Measurements from ENCODE around the gene PNPLA7.

The PNPLA7 gene

DNA sequence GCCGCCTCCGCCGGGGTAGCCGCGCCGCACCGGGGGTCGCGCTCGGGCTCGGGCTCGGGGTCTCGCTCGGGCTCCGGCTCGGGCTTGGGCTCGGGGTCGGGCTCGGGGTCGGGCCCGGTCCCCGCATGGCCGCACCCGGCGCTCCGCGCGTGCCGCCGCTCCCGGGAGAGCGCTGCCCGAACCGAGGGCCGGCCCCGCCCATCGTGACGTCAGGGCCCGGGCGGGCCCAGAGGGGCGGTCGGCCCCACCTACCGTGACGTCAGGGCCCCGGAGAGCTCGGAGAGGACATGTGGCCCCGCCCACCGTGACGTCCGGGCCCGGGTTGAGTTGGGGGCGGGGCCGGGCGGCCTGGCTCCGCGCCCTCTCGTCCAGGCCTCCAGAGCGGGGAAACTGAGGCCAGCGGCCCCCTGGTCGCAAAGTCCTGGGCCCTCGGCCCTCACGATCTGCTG lies 91.0 kb downstream of the PNPLA7 start, which contains the start of gene NSMF:
TSS of gene NSMF (minus strand) at position 183 of the 449 bp plus-strand sequence. CDS start 232 bp downstream, outside the sequence.
- DNase-seq: peak; percentile 98

DNA sequence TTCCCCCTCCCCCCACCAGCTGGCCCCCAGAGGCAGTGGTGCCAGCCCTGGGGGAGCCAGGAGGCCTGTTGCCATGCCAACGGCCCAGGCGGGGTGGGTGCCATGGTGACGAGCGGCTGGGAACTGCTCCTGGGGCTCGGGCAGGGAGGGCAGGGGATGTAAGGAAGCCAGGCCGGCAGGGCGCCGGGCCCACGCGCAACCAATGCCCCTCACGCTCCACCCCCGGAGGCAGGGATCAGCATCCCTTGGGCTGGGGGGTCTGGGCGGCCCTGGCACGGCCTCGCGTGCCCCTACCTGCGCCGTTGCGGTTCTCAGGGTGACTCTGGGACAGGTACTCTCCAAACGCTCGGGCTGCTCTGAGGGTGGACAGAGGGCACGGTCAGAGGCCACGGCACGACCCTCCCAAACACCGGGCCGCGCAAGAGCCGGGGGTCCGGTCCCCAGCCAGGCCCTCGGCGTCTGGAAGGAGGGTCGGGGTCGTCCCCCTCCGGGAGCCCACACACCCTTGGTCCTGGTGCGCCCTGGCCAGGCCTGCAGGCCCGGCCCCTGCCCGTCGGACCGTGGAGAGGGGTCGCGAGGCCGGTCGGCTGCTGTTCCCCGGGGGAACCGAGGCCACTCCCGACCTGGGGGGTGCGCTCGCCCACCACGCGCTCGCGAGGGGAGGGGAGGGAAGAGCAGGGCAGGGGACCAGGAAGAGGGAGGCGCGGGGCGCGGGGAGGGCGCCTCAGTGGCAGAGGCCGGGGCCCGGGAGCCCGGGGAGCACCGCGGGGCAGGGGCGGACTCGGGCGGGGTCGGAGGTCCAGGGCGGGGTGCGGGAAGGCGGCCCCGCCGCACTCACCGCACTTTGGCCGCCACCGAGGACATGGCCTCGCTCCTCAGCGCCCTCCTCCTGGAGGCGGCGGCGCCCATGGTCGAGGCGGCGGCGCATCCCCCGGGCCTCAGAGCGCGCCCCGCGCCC lies 91.7 kb downstream of the PNPLA7 start:
- DNase-seq: no peak

DNA sequence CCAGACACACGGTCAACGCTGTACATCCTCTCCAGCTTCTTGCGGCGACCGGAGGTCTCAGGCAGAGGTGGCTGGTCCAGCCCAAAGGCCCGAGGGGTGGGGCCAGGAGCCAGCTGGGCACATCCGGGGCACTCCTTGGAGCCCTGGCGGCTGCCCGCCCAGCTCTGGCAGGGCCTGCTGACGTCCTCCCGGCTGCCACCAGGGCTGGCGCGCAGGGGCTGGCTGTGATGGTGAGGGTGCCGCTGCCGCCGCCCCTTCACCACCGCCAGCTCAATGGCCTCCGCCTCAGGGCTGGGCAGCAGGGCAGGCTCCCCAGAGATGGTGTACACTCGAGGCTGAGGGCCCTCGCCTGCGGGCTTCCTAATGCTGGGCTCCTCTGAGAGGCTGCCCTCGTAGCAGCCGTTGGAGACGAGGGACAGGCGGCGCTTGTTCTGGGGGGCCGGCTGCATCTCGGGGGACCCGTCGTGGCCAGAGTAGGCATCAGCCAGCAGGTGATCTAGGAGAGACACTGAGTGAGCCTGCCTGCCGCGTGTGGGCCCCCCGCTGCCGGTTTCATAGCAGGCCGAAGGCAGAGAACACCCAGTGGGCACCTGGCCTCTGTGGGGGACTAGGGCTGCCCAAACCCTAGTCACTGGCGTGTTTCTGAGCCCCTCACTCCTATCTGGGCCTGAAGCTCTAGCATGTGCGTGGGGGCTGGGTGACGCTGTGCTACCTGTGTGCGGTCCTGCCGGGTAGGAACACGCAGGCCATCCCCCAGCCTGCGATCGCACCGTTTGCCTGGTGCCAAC lies 92.6 kb downstream of the PNPLA7 start:
- peak; percentile 31 for DNase-seq

DNA sequence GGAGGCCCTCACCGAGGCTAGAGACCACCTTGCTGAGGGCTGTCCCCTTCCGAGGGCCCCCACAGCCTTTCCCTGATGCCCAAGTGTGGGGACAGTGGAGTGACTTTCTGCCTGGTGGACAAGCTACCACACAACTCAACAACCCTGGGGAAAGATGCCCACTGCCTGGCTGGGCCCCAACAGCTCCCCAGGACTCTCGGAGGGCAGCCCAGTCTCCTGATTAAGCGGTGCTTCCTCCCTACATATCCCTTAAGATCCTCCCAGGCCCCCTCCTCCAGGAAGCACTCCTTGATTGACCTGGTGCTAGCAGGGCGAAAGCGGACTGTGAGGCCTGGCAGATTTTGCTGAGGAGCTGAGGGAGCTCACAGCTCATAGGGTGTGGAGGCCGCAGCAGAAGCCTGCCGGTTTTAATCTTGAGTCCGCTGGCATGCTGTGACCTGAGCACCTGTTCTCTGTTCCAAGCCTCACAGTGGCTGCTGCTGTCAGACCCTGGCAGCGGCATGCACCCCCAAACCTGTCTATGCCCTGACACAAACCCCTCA lies 93.3 kb downstream of the PNPLA7 start:
- no peak for DNase-seq

DNA sequence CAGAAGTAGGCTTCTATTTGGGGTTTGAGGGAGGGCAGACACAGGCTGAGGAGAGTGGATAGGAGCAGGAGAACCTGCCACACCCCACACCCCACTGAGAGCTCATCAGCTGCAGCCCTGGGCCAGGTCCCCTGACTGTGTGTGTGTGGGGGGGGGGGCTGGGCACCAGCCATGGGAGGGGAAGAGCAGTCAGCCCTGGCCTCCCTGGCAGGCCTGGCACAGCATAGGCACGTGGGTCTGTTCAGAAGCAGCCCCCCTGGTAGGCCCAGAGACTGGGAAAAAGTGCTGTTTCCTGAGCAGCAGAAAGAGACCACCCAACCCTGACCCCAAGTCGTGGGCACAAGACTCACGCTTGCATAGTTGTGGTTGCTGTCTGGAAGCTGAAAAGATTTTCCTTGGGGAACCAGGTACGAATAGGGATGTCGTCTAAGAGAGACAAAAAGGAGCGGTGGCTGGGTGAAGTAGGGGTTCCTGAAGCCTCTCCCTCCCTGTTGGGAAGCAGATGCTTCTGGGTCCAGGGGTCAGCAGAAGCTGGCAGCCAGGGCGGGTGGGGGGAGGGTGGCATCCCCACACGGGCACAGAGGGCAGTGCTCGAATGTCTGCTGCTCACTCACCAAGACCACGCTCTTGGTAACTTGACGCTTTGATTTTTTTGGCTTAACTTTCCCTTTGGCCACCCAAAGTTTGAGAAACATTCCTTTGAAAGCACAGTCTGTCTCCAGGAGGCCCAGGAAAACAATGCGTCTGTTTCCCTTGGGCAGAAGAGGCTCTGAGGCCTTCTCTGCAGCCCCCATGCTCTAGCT lies 93.9 kb downstream of the PNPLA7 start:
- peak; percentile 18 for DNase-seq

DNA sequence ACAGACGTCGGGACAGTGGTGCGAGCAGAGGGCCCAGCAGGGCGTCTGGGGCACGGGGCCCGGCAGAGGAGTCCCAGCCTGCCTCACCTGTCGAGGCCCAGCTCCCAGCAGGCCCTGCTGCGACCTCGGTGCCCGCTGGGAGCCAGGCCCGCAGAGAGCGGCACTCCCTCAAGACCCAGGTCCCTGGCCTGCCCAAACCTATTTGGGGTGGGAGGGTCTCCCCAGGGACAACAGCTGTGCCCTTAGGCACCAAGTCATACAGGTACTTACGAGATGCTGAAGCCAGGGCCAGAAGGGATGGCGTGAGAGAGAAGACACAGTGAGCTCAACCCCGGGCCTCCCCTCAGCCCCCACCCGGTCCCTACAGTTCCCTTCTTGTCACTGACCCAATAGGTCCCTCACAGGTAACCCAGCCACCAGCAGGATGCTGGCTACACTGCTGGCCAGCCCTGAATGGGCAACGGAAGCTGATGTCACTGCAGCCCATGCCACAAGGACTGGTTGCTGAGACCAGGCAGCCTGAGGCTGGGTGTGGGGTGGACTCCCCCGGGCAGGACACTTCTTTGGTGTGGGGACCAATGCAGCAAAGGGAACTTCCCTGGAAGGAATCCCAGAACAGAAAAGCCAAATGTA lies 94.7 kb downstream of the PNPLA7 start:
- DNase-seq: peak; percentile 20

DNA sequence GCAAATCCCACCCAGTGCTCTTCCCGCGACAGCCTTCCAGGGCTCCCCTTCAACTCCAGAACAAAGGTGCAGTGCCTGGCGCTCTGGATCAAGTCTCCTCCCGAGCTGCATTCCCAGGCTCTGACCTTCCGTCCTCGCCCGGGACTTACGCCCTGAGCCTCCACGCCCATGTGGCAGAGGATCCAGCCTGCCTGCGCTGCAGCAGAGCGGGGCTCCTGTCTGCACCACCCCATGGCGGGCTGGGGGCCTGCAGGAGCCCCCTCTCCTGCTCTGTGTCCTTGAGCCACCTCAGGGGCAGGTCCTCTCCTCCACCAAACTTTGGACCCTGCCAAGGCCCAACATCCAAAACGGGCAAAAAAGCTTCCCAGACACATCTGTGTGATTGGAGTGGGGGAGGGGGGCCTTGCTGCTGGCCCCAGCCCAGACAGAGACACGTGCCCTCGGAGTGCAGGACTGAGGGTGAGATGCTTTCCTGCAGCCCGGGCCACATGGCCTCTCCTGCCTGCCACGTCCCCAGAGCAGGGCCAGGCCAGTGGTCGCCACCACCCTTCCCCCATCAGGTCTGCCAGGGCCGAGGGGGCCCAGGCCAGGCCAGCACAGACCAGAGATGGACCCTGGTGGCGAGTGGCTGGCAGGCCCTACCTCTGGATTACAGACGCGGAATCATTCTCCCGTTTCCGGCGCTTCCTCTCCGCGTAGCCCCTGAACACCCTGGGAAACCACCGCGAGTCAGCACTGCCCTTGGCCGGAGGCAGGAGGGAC lies 95.4 kb downstream of the PNPLA7 start:
- DNase-seq: peak; percentile 32

GRCh38 chr9:137454145-137454596 lies 96.0 kb downstream of the PNPLA7 start:
- peak; percentile 65 for DNase-seq

- DNase-seq: peak; percentile 72
These were observed 96.5 kb downstream of the PNPLA7 start for GRCh38 chr9:137453643-137454081.

DNA sequence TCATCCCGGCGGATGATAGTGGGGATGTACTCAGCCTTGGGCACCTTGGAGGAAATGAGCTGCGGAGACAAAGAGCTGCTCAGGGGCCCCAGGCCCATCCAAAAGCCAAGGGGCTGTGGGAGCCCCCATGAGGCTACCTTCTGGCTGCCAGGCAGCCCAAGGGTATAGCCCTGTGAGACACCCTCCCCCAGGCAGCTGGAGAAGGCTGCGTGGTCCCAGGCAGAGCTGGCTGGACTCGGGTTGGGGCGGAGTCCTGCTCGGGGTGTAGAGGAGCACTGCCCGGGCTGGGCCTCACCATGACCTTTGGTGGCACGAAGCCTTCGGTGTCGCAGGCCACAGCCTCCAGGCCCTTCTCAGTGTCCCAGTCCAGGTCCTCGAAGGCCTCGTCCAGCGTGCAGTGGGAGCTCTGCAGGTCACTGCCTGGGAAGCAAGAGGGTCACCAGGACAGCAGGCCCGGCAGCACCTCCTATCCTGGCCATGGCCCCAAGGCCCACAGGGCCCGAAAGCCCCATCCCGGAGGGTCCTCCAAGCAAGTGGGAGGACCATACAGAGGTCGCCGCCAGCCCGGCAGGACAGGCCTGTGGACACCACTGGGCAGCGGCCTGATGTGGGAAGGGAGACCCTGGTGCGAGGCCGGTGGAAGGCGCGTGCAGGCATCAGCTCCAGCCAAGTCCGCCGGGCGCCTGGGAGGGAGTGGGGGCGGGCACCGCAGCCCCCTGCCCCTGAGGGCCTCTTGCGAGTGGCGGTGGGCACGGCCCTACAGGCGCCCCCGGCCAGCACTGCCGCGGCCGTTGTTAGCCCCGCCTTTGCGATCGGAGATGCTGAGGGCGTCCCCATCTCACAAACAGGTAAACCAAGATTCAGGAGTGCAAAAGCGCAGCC lies 97.2 kb downstream of the PNPLA7 start:
- DNase-seq: peak; percentile 31

DNA sequence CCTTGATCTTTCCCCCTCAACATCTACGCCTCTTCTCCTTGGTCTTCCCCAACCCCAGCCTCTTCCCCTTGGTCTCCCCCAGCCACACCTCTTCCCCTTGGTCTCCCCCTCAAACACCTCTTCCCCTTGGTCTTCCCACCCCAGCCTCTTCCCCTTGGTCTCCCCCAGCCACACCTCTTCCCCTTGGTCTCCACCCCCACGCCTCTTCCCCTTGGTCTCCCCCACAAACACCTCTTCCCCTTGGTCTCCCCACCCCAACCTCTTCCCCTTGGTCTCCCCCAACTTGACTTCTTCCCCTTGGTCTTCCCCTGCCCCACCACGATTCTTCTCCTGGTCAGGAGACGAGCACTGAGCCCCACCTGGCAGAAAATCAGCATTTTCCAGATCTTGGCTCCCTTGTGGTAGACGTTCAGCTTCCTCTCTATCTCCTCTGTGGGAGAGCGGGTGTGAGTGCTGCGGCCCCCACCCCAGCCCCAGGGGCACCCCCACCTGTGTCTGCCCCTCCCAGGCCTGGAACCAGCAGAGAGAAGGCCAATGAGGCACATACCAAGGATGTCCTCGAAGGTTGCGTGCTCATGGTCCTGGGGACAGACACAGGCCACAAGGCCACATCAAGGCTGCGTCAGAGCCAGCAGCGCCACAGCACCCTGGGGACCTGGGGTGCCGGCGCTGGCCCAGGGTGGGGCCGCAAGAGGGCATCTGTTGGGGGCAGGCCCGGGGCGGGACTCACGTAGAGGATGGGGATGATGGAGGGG lies 98.0 kb downstream of the PNPLA7 start:
- no peak for DNase-seq

DNA sequence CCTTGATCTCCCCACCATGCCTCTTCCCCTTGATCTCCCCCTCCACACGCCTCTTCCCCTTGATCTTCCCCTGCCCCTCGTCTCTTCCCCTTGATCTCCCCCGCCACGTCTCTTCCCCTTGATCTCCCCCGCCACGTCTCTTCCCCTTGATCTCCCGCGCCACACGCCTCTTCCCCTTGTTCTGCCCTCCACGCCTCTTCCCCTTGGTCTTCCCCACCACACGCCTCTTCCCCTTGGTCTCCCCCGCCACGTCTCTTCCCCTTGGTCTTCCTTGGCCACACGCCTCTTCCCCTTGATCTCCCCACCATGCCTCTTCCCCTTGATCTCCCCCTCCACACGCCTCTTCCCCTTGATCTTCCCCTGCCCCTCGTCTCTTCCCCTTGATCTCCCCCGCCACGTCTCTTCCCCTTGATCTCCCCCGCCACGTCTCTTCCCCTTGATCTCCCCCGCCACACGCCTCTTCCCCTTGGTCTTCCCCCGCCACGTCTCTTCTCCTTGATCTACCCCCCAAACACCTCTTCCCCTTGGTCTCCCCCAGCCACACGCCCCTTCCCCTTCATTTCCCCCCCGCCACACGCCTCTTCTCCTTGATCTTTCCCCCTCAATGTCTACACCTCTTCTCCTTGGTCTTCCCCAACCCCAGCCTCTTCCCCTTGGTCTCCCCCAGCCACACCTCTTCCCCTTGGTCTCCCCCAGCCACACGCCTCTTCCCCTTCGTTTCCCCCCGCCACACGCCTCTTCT lies 98.8 kb downstream of the PNPLA7 start:
- DNase-seq: peak; percentile 22

- DNase-seq: peak; percentile 38
These were observed 99.5 kb downstream of the PNPLA7 start for GRCh38 chr9:137450539-137451222.

- DNase-seq: no peak
These were observed 100.2 kb downstream of the PNPLA7 start for GRCh38 chr9:137449931-137450538.

DNA sequence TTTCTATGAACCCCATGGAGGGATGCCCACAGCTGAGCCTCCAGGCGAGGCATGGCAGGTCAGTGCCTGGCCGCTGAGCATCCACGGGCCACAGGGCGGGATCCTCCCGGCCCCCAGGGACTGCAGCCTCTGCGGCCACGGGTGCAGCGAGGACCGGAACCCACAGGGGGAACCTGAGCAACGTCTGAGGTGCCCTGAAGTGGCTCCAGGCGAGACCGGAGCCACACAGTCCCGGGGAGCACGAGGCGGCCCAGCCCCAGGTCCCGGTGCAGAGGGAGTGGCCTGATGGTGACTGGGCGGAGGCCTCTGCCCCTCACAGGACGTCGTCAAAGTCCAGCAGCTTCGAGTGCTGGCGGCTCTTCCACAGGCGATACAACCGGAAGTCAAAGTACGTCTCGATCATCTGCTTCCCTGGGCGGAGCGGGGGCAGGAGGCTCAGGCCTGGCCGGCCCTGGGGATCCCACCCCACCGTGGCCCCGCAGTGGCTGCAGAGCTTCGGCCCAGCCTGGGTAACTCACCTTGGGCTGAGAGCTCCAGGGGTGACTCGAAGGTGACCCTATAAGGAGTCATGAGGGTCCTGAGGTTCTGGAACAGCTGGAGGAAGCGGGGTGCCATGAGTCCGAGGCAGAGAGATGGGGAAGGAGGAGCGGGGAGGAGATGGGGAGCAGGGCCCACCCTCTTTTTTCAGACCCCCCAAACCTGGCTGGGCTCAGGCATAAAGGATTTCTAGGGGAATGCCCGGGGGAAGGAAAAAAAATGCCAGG lies 100.9 kb downstream of the PNPLA7 start:
- no peak for DNase-seq

- no peak for DNase-seq
These were observed 101.6 kb downstream of the PNPLA7 start for GRCh38 chr9:137448602-137448962.
